RWPE2 (cell line): Measurements from ENCODE around the gene KRT3.

Experiments used
- ATAC-seq: fragments of 200-7000 bp; cut with Tn5 transposase; 3 replicates; pipeline ENCODE4 v1.9.1; 2021; ENCODE audit warnings: low read depth
- DNase-seq: peaks from one replicate; pipeline ENCODE4 v3.0.0-alpha.2; 2020; ENCODE audit warnings: low spot score
- H3K27ac ChIP-seq: fragments of 450-650 bp; 2 replicates; pipeline ENCODE4 v1.5.1; 2017; ENCODE audit warnings: mild to moderate bottlenecking; ENCODE audit not compliant: poor library complexity, severe bottlenecking
- H3K27me3 ChIP-seq: fragments of 250-450 bp; sonication (Bioruptor Pico); 2 replicates; pipeline ENCODE4 v1.5.1; 2021; ENCODE audit warnings: mild to moderate bottlenecking, moderate library complexity; ENCODE audit not compliant: insufficient read depth, poor library complexity, severe bottlenecking
- H3K36me3 ChIP-seq: fragments of 250-450 bp; sonication (Bioruptor Pico); 2 replicates; pipeline ENCODE4 v1.5.1; 2020; ENCODE audit warnings: low read depth, mild to moderate bottlenecking, moderate library complexity
- H3K4me1 ChIP-seq: fragments of 250-450 bp; sonication (Bioruptor Pico); 2 replicates; pipeline ENCODE4 v1.5.1; 2021; ENCODE audit warnings: mild to moderate bottlenecking, moderate library complexity; ENCODE audit not compliant: insufficient read depth, poor library complexity, severe bottlenecking
- H3K4me3 ChIP-seq: fragments of 250-450 bp; sonication (Bioruptor Pico); 2 replicates; pipeline ENCODE4 v1.5.1; 2021; ENCODE audit warnings: mild to moderate bottlenecking, moderate library complexity; ENCODE audit not compliant: severe bottlenecking
- H3K9me3 ChIP-seq: fragments of 250-450 bp; sonication (Bioruptor Pico); 2 replicates; pipeline ENCODE4 v1.5.1; 2021; ENCODE audit warnings: mild to moderate bottlenecking, moderate library complexity; ENCODE audit not compliant: severe bottlenecking
- CTCF ChIP-seq: fragments of 450-650 bp; IDR thresholded peaks from one replicate; pipeline ENCODE4 v1.5.1; 2017; ENCODE audit warnings: mild to moderate bottlenecking, moderate library complexity; ENCODE audit not compliant: poor library complexity, severe bottlenecking

KRT3 gene

GRCh38 chr12:52759218-52759617, 36.7 kb downstream of the KRT3 start:
- DNase-seq (no peak), ATAC-seq (no peak)
- H3K27ac ChIP-seq: no peak overlapping the region
- TF ChIP-seq CTCF: no peak
- no peak overlapping the region for H3K4me3 ChIP-seq
- H3K9me3 ChIP-seq: peaks cover 4% of the 10 kb centered on the region
- no peaks in the 10 kb centered on the region for H3K36me3 ChIP-seq
- H3K4me1 ChIP-seq: no peaks in the 10 kb centered on the region
- no peaks in the 10 kb centered on the region for H3K27me3 ChIP-seq

DNA sequence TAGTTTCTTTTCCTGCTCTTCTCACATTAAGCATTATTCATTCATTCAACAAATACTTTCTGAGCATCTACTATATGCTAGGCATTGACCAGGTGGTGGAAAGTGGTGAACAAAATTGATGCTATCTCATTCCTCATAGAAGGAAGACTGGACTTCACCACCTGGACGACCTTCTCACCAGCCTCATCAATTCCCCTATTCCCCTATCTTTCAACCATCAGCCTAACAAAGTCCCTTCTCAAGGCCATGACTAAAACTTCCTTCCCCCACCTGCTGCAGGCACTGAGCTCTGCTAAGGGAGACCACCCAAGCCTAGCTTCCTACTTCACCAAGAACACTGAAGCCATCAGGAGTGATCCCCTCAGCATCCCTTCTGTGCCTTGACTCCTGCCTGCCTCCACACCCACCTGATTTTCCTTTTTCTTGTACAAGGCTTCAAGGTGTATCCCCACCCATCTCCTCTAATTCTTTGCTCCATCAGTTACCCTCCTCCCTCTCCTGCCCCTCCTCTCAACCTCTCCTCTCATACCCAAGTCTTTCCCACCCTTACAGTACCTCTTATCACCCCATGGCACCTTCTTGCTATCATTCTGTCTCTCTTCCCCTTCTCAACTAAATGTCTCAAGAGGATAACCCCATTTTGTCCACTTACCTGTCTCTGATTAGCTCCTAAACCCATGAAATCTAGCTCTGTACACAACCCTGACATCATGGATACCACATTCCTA, 38.3 kb downstream of the KRT3 start:
- H3K27me3 ChIP-seq: no peaks in the 10 kb centered on the region
- DNase-seq (no peak), ATAC-seq (no peak)
- TF ChIP-seq CTCF: no peak
- no peak overlapping the region for H3K27ac ChIP-seq
- no peak overlapping the region for H3K4me3 ChIP-seq
- H3K36me3 ChIP-seq: no peaks in the 10 kb centered on the region
- no peaks in the 10 kb centered on the region for H3K4me1 ChIP-seq
- H3K9me3 ChIP-seq: peaks cover 4% of the 10 kb centered on the region

GRCh38 chr12:52756281-52756960, 39.5 kb downstream of the KRT3 start:
- TF ChIP-seq CTCF: no peak
- DNase-seq: no peak
- Histone ChIP-seq H3K4me3 (no peak overlapping the region), H3K27me3 (no peaks in the 10 kb centered on the region), H3K27ac (no peak overlapping the region), H3K4me1 (no peaks in the 10 kb centered on the region), H3K9me3 (peaks cover 4% of the 10 kb centered on the region), H3K36me3 (no peaks in the 10 kb centered on the region)
- no peak for ATAC-seq

- no peak overlapping the region for H3K4me3 ChIP-seq
- TF ChIP-seq CTCF: no peak
- no peaks in the 10 kb centered on the region for H3K9me3 ChIP-seq
- DNase-seq: no peak
- H3K4me1 ChIP-seq: no peaks in the 10 kb centered on the region
- ATAC-seq: no peak
- H3K36me3 ChIP-seq: no peaks in the 10 kb centered on the region
- no peak overlapping the region for H3K27ac ChIP-seq
- no peaks in the 10 kb centered on the region for H3K27me3 ChIP-seq
These were observed 40.4 kb downstream of the KRT3 start for GRCh38 chr12:52755533-52755932.

DNA sequence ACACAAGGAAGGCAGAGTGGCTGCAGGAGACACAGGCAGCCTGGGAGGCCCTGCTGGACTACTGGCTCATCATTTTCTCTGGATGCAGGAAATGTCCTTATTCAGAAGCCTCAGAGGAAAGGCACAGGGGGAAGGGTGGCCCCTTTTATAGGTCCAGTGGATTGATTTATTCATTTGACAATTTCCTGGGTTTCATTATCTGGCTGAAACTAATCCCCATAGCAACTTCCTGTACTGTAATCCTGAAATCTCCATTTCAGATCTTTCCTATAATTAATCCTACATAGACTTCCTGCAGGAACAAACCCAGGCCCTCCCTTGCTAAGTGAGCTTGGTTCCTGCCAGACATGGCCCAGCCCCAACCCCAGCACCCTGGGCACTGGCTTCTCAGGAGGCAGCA, 41.8 kb downstream of the KRT3 start:
- Histone ChIP-seq H3K27me3 (no peaks in the 10 kb centered on the region), H3K4me1 (no peaks in the 10 kb centered on the region), H3K27ac (no peak overlapping the region), H3K9me3 (no peaks in the 10 kb centered on the region), H3K36me3 (no peaks in the 10 kb centered on the region), H3K4me3 (no peak overlapping the region)
- no peak for DNase-seq
- ATAC-seq: no peak
- no peak for TF ChIP-seq CTCF
